Esophagus muscularis mucosa (tissue), 3 donors: ENCODE results near the gene PIR.

Source experiments
- CTCF ChIP-seq, 3 experiments: fragments of 200-600 bp in 2 of 3; fragments of 450-650 bp in 1 of 3; sonication (generic) in 2 of 3; IDR thresholded peaks; one replicate each; pipeline ENCODE4 v1.5.1; 2017 to 2019; ENCODE audit warnings: antibody characterized with exemption in 3 of 3, mild to moderate bottlenecking in 2 of 3, moderate library complexity in 1 of 3
- EP300 ChIP-seq: sonication (generic); formaldehyde crosslinking; IDR thresholded peaks from one replicate; pipeline ENCODE4 v1.6.1; 2017; ENCODE audit warnings: antibody characterized with exemption

DNA sequence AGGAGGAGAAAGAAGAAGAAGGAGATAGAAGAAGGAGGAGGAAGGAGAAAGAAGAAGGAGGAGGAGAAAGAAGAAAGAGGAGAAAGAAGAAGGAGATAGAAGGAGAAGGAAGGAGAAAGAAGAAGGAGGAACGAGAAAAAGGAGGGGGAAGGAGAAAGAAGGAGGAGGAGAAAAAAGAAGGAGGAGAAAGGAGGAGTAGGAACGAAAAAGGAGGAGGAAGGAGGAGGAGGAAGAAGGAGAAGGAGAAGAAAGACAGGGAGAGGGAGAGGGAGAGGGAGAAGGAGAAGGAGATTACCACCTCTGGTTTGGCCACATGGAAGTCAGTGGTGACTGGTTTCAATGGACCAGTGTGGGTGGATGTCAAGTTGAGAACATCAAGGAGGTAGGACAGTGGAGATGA, 58.9 kb downstream of the PIR start:
- no peak for TF ChIP-seq CTCF (IDR thresholded peaks at IDR 0.05)
- TF ChIP-seq EP300, result no peak
